ENCODE measurements around the gene POLRMT.
A peak's percentile ranks its signal among the peaks of the same experiment; 100 is the strongest.

Gene POLRMT

DNA sequence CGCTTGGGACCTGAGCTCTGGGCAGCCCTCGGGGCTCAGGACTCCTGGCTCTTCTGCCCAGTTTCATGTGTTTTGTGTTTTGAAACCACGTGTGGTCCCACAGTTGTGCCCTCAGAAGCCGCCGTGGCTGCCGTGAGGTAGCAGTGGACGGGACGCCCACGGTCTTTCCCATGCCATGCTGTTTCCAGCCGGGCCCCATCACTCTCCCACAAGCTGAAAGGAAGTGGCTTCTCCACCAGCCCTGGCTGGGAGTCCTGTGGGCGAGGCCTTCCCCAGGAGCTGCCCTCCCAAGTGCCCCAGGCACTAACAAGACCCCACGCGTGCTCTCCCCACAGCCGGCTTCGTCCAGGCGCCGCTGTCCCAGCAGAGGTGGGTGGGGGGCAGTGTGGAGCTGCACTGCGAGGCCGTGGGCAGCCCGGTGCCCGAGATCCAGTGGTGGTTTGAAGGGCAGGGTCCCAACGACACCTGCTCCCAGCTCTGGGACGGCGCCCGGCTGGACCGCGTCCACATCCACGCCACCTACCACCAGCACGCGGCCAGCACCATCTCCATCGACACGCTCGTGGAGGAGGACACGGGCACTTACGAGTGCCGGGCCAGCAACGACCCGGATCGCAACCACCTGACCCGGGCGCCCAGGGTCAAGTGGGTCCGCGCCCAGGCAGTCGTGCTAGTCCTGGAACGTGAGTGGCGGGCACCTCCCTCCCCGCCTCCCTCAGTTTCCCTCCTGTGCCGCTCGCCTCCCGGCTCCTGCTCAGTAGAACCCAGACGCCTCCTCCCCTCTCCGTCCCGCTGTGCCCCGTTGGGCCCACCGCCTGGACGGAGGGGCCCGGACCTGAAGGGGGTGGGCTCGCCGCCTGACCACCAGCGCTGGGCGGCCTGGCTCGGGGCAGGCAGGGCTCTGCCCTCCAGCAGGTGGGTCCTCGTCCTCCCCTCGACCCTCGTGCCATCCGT lies 55.6 kb downstream of the POLRMT start:
- H3K9ac ChIP-seq (ENCODE audit: low read length): no peak overlapping the region
- no peak overlapping the region for H3K4me3 ChIP-seq (ENCODE audit: low read length)
- H3K27me3 ChIP-seq (ENCODE audit: control insufficient read depth, insufficient read depth, low read length): no peaks in the 10 kb centered on the region
- peaks cover 30% of the 10 kb centered on the region for H3K4me1 ChIP-seq (ENCODE audit: control insufficient read depth, insufficient read depth, low read length)
- no peaks in the 10 kb centered on the region for H3K9me3 ChIP-seq (ENCODE audit: control insufficient read depth, low read length)
- no peaks in the 10 kb centered on the region for H3K36me3 ChIP-seq (ENCODE audit: control insufficient read depth, insufficient read depth, low read length)

DNA sequence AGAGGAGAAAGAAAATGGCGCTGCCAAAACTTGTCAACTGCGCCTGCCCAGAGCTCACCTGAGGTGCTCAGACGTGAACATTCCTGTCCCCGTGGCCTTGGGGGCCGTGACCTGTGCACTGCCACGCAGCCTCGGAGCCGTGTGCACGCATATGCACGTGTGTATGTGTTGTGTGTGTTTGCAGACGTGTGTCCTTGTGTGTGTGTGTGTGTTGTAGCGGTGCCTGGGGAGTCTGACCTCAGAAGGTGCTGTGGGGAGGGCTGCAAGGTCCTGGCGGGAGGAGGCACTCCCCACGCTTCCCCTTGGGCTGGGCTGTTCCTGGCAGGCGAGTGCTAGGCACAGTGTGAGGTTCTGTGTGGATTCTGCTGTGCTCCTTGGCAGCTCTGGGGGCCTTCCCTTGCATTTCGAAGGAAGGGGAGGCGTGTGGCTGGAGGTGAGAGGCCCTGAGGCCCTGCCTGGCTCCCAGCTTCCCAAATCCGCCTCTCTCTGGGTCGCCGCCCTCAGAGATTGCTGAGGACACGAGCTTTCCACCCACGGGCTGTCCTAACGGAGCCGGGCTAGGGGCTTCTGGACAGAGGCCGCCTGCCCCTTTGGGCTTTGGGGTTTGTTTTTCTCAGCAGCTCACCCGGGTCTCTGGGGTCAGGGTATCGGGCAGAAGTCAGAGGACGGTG lies 56.4 kb downstream of the POLRMT start:
- Histone ChIP-seq H3K27me3 (ENCODE audit: control insufficient read depth, insufficient read depth, low read length) (no peaks in the 10 kb centered on the region), H3K9me3 (ENCODE audit: control insufficient read depth, low read length) (no peaks in the 10 kb centered on the region), H3K4me3 (ENCODE audit: low read length) (no peak overlapping the region), H3K4me1 (ENCODE audit: control insufficient read depth, insufficient read depth, low read length) (peaks cover 30% of the 10 kb centered on the region), H3K36me3 (ENCODE audit: control insufficient read depth, insufficient read depth, low read length) (no peaks in the 10 kb centered on the region), H3K9ac (ENCODE audit: low read length) (no peak overlapping the region)

DNA sequence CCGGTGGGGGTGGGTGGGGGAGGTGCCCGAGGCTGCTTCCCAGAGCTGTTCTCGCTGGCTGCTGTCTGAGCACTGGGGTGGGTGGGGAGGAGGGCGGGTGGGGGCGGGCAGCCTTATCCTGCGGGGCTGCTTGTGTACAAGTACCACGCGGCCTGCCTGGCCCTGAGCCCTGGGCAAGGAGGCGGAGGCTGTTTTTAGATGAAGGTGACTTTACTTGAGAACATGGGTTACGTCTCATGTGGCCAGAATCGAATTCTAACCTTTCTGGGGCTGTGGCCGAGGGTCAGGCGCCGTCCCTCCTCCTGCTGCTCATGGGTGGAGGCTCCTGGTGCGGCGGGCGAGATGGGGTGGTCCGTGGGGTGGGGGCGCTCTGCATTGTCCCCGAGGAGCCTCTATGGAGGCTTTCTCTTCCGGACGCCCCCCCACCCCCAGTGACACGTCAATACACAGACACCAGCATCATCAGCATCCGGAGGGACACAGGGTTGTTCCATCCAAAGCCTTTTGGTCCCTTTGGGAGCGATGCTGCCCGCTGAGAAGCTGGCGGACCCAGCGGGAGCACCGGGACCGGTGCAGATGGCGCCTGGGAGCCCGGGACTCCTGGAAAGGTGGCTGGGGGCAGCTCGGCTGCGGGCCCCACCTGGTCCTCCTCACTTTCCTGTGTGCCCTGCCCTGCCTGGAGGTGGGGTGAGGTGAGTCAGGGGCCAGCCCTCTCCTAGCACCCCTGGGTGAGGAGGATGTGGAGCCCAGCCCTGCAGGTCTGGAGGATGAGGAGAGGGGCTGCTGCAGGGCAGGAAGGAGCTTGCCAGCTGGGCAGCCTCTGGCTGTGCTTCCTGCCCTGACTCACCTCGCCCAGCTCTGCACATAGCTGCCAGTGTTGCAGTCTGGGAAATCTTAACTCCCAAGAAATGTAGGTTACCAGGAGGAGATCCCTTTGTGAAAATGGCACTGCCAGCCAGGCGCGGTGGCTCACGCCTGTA lies 57.5 kb downstream of the POLRMT start:
- Histone ChIP-seq H3K4me1 (ENCODE audit: control insufficient read depth, insufficient read depth, low read length) (peaks cover 38% of the 10 kb centered on the region), H3K36me3 (ENCODE audit: control insufficient read depth, insufficient read depth, low read length) (no peaks in the 10 kb centered on the region), H3K27me3 (ENCODE audit: control insufficient read depth, insufficient read depth, low read length) (no peaks in the 10 kb centered on the region), H3K4me3 (ENCODE audit: low read length) (no peak overlapping the region), H3K9me3 (ENCODE audit: control insufficient read depth, low read length) (no peaks in the 10 kb centered on the region), H3K9ac (ENCODE audit: low read length) (peak overlapping the region; percentile 50)

DNA sequence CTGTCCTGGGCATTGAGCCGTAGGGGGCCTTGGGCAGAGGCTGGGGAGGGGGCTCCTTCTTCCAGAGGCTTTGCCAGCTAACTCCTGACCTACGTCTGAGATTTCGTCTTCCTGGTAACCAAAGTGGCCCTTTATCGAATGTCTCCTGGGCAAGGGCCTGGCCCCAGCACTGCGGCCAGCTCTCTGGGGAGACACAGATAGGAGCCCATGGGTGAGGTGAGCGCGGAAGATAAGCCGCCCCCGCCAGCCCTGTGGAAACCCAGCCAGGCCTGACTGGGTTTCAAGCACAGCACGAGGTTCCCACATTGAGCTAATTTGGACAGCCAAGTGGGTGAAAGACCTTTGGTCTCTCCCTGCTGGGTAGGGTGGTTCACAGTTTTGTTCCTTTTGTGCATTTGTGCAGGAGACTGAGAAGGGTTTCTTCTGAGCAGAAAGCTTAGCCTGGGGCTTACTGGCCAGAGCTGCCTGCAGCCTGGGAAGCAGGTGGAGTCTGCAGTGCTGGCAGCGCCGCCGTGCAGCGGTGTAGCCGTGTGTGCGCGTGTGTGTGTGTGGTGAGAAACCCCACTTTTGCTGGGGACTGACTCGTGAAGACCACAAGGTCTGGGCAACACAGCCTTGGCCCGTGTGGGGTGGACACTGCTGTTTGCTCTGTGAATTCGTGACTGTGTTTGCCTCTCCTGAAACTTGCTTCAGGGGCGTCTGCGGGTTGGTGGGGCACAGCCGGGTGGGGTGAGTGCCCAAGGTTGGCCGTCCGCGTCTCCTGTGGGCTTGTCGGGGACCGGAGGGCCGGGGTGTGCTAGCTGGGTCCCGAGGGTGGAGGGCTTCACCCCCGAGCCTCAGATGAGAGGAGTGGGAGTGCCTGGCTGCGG lies 58.4 kb downstream of the POLRMT start:
- Histone ChIP-seq H3K9ac (ENCODE audit: low read length) (peak overlapping the region; percentile 44), H3K27me3 (ENCODE audit: control insufficient read depth, insufficient read depth, low read length) (no peaks in the 10 kb centered on the region), H3K36me3 (ENCODE audit: control insufficient read depth, insufficient read depth, low read length) (no peaks in the 10 kb centered on the region), H3K4me1 (ENCODE audit: control insufficient read depth, insufficient read depth, low read length) (peaks cover 38% of the 10 kb centered on the region), H3K9me3 (ENCODE audit: control insufficient read depth, low read length) (no peaks in the 10 kb centered on the region), H3K4me3 (ENCODE audit: low read length) (no peak overlapping the region)

DNA sequence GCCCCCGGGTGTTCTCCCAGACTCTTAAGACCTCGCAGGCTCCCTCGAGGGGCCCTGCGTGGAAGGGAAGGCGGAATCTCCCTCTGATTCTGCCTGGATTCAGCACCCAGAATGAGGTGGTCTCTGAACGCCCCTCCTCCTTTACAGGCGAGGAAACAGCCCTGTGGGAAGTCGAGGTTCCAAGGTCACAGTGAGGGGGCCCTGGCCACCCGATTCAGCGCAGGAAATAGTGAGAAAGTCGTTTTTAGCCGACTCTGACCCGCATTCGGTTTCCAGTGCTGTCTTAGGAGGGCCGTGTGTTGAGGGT lies 59.9 kb downstream of the POLRMT start:
- Histone ChIP-seq H3K36me3 (ENCODE audit: control insufficient read depth, insufficient read depth, low read length) (no peaks in the 10 kb centered on the region), H3K9ac (ENCODE audit: low read length) (peak overlapping the region; percentile 94), H3K4me3 (ENCODE audit: low read length) (peak overlapping the region; percentile 95), H3K4me1 (ENCODE audit: control insufficient read depth, insufficient read depth, low read length) (peaks cover 38% of the 10 kb centered on the region), H3K27me3 (ENCODE audit: control insufficient read depth, insufficient read depth, low read length) (no peaks in the 10 kb centered on the region), H3K9me3 (ENCODE audit: control insufficient read depth, low read length) (no peaks in the 10 kb centered on the region)

DNA sequence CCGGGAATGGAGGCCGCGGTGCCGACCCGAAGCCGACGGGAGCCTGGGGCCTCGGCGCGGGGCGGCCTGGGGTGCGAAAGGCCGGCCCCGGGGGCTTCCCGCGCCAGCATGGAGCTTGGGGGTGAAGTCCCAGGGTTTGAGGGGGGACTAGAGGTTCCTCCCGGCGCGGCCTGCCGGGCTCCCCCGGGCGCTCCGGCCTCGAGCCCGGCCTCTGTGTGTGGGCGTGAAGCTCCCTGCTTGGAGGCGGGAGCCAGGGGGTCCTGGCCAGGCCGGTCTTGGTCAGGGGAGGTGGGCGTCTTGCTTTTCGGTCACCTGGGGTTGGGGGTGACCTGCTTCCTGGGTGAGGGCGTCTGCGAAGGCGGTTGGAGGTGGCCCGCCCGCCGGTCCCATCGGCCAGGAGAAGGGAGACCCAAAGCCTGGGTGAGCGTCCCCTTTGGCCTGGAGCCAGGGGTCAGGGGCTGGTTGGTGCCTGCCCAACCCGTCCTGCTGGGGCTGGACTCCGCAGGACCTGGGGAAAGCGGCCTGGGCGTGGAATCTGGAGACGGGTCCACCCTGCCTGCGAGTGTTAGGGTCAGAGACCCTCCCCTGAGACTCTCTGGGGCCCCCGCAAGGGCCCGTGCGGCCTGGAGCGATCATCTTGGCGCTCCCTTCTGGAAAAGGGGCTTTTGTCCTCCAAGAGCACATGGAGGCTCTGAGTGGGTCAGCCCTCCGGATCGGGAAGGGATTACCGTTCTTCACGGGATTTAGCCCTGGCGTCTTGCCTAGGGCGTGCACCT lies 60.4 kb downstream of the POLRMT start:
- no peaks in the 10 kb centered on the region for H3K9me3 ChIP-seq (ENCODE audit: control insufficient read depth, low read length)
- H3K4me3 ChIP-seq (ENCODE audit: low read length): peak overlapping the region; percentile 95
- peak overlapping the region; percentile 94 for H3K9ac ChIP-seq (ENCODE audit: low read length)
- peaks cover 38% of the 10 kb centered on the region for H3K4me1 ChIP-seq (ENCODE audit: control insufficient read depth, insufficient read depth, low read length)
- H3K36me3 ChIP-seq (ENCODE audit: control insufficient read depth, insufficient read depth, low read length): no peaks in the 10 kb centered on the region
- H3K27me3 ChIP-seq (ENCODE audit: control insufficient read depth, insufficient read depth, low read length): no peaks in the 10 kb centered on the region

DNA sequence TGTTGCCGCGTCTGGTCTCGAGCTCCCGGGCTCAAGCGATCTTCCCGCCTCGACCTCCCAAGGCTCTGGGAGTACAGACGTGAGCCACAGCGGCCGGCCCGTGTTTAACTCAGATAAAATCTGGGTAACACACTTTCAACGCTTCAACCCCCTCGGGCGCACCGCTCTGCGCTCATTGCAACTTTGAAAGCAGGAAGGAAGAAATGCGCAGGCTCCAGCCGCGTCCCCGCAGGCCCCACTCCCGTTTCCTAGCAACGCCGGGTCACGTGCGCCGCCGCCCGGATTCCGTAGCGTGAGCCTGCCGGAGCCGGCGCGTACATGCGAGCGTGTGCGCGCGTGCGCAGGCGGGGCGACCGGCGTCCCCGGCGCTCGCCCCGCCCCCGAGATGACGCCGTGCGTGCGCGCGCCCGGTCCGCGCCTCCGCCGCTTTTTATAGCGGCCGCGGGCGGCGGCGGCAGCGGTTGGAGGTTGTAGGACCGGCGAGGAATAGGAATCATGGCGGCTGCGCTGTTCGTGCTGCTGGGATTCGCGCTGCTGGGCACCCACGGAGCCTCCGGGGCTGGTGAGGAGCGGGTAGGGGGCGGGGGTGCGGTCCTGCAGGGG lies 61.1 kb downstream of the POLRMT start, which contains the start of gene BSG:
TSS of gene BSG (plus strand) at position 457 of the 603 bp plus-strand sequence. CDS start at position 496, 39 bp downstream.
- Histone ChIP-seq H3K4me3 (ENCODE audit: low read length) (peak within 1 kb of the TSS; percentile 95), H3K9me3 (ENCODE audit: control insufficient read depth, low read length) (no peaks in the 10 kb centered on the region), H3K9ac (ENCODE audit: low read length) (peak within 1 kb of the TSS; percentile 94), H3K4me1 (ENCODE audit: control insufficient read depth, insufficient read depth, low read length) (peaks cover 37% of the 10 kb centered on the region), H3K36me3 (ENCODE audit: control insufficient read depth, insufficient read depth, low read length) (no peaks in the 10 kb centered on the region), H3K27me3 (ENCODE audit: control insufficient read depth, insufficient read depth, low read length) (no peaks in the 10 kb centered on the region)

DNA sequence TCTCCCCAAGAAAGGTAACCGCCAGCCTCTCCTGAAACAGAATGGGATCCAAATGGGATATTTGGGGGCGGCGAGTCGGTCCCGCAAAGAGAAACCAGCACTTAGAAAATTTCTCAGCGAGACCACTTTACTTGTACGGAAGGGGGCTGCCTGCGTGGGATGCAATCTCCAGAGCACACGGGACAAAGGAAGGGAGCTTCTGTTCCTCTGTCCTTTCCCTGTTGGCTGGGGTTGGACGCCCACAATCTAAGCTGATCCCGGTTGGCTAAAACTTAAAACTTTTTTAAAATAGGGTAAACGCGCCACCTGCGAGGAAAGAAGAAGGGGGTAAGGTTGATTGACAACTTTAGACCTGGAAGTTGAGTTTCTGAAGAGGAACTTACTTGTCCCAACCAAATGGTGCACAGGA lies 61.8 kb downstream of the POLRMT start:
- Histone ChIP-seq H3K36me3 (ENCODE audit: control insufficient read depth, insufficient read depth, low read length) (no peaks in the 10 kb centered on the region), H3K4me1 (ENCODE audit: control insufficient read depth, insufficient read depth, low read length) (peaks cover 30% of the 10 kb centered on the region), H3K9me3 (ENCODE audit: control insufficient read depth, low read length) (no peaks in the 10 kb centered on the region), H3K9ac (ENCODE audit: low read length) (peak overlapping the region; percentile 7), H3K27me3 (ENCODE audit: control insufficient read depth, insufficient read depth, low read length) (no peaks in the 10 kb centered on the region), H3K4me3 (ENCODE audit: low read length) (peak overlapping the region; percentile 58)

DNA sequence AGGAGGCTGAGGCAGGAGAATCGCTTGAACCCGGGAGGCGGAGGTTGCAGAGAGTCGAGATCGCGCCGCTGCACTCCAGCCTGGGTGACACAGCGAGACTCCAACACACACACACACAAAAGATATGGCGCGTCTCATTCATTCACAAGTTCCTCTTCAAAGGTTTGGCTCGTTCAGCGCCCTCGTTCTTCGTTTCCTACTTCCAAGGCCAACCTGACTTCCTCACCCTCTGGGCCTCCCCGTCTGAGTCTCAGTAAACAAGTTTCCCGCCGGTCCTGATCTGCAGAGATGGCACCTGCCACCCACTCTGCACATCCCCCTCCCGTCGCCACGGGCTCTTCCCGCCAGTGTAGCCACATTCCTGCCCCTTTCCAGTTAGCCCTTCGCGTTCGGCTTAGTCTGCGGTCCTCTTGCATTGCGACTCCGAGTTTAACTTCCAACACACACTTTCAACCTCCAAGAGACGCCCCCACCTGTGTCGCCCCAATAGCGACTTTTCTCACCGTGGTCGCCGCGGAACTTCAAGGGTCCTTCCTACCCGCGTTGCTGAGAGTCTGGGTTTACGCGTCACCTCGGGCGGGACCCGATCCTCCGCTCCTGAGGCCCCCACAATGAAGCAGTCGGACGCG lies 62.3 kb downstream of the POLRMT start:
- no peaks in the 10 kb centered on the region for H3K36me3 ChIP-seq (ENCODE audit: control insufficient read depth, insufficient read depth, low read length)
- peaks cover 25% of the 10 kb centered on the region for H3K4me1 ChIP-seq (ENCODE audit: control insufficient read depth, insufficient read depth, low read length)
- H3K4me3 ChIP-seq (ENCODE audit: low read length): peak overlapping the region; percentile 58
- no peaks in the 10 kb centered on the region for H3K9me3 ChIP-seq (ENCODE audit: control insufficient read depth, low read length)
- H3K9ac ChIP-seq (ENCODE audit: low read length): peak overlapping the region; percentile 7
- H3K27me3 ChIP-seq (ENCODE audit: control insufficient read depth, insufficient read depth, low read length): no peaks in the 10 kb centered on the region

DNA sequence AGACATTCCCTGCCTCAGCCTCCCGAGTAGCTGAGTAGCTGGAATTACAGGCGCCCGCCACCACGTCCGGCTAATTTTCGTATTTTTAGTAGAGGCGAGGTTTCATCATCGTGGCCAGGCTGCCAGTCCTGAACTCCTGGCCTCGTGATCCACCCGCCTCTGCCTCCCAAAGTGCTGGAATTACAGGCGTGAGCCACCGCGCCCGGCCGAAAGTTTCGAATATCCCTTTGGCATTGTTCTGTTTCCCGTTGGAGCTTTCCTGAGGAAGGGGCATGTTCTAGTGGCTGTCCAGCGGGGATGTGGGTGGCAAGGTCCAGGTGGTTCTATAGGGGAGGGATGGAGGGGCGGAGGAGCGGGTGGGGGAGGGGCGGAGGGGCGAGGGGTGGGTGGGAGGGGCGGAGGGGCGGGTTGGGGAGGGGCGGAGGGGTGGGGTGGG lies 63.1 kb downstream of the POLRMT start:
- no peaks in the 10 kb centered on the region for H3K36me3 ChIP-seq (ENCODE audit: control insufficient read depth, insufficient read depth, low read length)
- no peak overlapping the region for H3K9ac ChIP-seq (ENCODE audit: low read length)
- peaks cover 19% of the 10 kb centered on the region for H3K4me1 ChIP-seq (ENCODE audit: control insufficient read depth, insufficient read depth, low read length)
- no peaks in the 10 kb centered on the region for H3K9me3 ChIP-seq (ENCODE audit: control insufficient read depth, low read length)
- no peak overlapping the region for H3K4me3 ChIP-seq (ENCODE audit: low read length)
- no peaks in the 10 kb centered on the region for H3K27me3 ChIP-seq (ENCODE audit: control insufficient read depth, insufficient read depth, low read length)
